PC-3 (cell line): ENCODE results near the gene IVNS1ABP.

Experiments
- EZH2 ChIP-seq: fragments of 300-600 bp; sonication (generic); IDR thresholded peaks from one replicate; pipeline ENCODE4 v1.6.1; 2017; ENCODE audit warnings: antibody characterized with exemption, mild to moderate bottlenecking, low read length; ENCODE audit not compliant: unreplicated experiment
- EZH2phosphoT487 ChIP-seq: fragments of 300-600 bp; sonication (generic); IDR thresholded peaks from 2 replicates; pipeline ENCODE4 v1.6.1; 2018; ENCODE audit warnings: mild to moderate bottlenecking, antibody characterized with exemption, low read length, borderline replicate concordance
- TF ChIP-seq, protein P1 (sequence below): fragments of 300-600 bp; sonication (generic); conservative IDR thresholded peaks from 2 replicates; pipeline ENCODE4 v1.5.1; 2017; ENCODE audit warnings: antibody characterized with exemption, low read depth, mild to moderate bottlenecking, low read length

GRCh38 chr1:185309566-185309965, 7.5 kb downstream of the IVNS1ABP start:
- TF ChIP-seq, protein P1, sequence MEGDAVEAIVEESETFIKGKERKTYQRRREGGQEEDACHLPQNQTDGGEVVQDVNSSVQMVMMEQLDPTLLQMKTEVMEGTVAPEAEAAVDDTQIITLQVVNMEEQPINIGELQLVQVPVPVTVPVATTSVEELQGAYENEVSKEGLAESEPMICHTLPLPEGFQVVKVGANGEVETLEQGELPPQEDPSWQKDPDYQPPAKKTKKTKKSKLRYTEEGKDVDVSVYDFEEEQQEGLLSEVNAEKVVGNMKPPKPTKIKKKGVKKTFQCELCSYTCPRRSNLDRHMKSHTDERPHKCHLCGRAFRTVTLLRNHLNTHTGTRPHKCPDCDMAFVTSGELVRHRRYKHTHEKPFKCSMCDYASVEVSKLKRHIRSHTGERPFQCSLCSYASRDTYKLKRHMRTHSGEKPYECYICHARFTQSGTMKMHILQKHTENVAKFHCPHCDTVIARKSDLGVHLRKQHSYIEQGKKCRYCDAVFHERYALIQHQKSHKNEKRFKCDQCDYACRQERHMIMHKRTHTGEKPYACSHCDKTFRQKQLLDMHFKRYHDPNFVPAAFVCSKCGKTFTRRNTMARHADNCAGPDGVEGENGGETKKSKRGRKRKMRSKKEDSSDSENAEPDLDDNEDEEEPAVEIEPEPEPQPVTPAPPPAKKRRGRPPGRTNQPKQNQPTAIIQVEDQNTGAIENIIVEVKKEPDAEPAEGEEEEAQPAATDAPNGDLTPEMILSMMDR, result no peak
- no peak for TF ChIP-seq EZH2
- no peak for TF ChIP-seq EZH2phosphoT487
